ENCODE measurements around the gene UGT1A6. TPM values are rescaled to one million over a fixed set of nuclear protein-coding genes. Genes with fewer than 3 reads are reported as not detected.
A peak's percentile ranks its signal among the peaks of the same experiment; 100 is the strongest.

Gene UGT1A6
- total and polyA plus RNA-seq, 2 donors from 2014 or later, result 43.7 to 110 TPM

- no peak for TF ChIP-seq CTCF (IDR thresholded peaks at IDR 0.05; ENCODE audit: borderline replicate concordance, extremely low read depth, insufficient read depth)
- Histone ChIP-seq H3K4me1 (ENCODE audit: control insufficient read depth in 2 of 3, insufficient read depth in 2 of 3, low read depth in 1 of 3, low read length in 3 of 3) (peaks cover 0 to 19% (median 10%) of the 10 kb centered on the region in 3 donors), H3K9ac (ENCODE audit: low read length in 3 of 3) (no peak overlapping the region), H3K9me3 (ENCODE audit: control insufficient read depth in 2 of 3, insufficient read depth in 1 of 3, low read length in 3 of 3) (no peaks in the 10 kb centered on the region), H3K27me3 (ENCODE audit: control insufficient read depth, insufficient read depth, low read length) (no peaks in the 10 kb centered on the region), H3K4me3 (ENCODE audit: low read length in 3 of 3) (no peak overlapping the region), H3K36me3 (ENCODE audit: control insufficient read depth in 2 of 3, insufficient read depth in 3 of 3, low read length in 3 of 3) (no peaks in the 10 kb centered on the region), H3K27ac (ENCODE audit: low read depth in 2 of 2, low read length in 2 of 2) (no peak overlapping the region)
- FAIRE-seq (no peak), DNase-seq (no peak)
- intact Hi-C loops (cut with DNase I), result no loop called here
Measured at GRCh38 chr2:233689501-233689900, 3.2 kb upstream of the UGT1A6 start.

- Histone ChIP-seq H3K9ac (ENCODE audit: low read length in 3 of 3) (no peak overlapping the region), H3K9me3 (ENCODE audit: control insufficient read depth in 2 of 3, insufficient read depth in 1 of 3, low read length in 3 of 3) (no peaks in the 10 kb centered on the region), H3K27me3 (ENCODE audit: control insufficient read depth, insufficient read depth, low read length) (no peaks in the 10 kb centered on the region), H3K36me3 (ENCODE audit: control insufficient read depth in 2 of 3, insufficient read depth in 3 of 3, low read length in 3 of 3) (no peaks in the 10 kb centered on the region), H3K27ac (ENCODE audit: low read depth in 2 of 2, low read length in 2 of 2) (no peak overlapping the region), H3K4me3 (ENCODE audit: low read length in 3 of 3) (peak overlapping the region in 1 of 3 donors; percentile 26), H3K4me1 (ENCODE audit: control insufficient read depth in 2 of 3, insufficient read depth in 2 of 3, low read depth in 1 of 3, low read length in 3 of 3) (peaks cover 0 to 19% (median 12%) of the 10 kb centered on the region in 3 donors)
- no peak for DNase-seq
- FAIRE-seq, result no peak
- intact Hi-C loops (cut with DNase I), result no loop called here
- no peak for TF ChIP-seq CTCF (IDR thresholded peaks at IDR 0.05; ENCODE audit: borderline replicate concordance, extremely low read depth, insufficient read depth)
Measured at GRCh38 chr2:233690444-233690843, 2.2 kb upstream of the UGT1A6 start.

GRCh38 chr2:233691443-233692433 is 952 bp upstream of the UGT1A6 start:
- no peak overlapping the region for H3K9ac ChIP-seq (ENCODE audit: low read length in 3 of 3)
- H3K27ac ChIP-seq (ENCODE audit: low read depth in 2 of 2, low read length in 2 of 2), result peak overlapping the region; percentile 52 to 87

More at GRCh38 chr2:233691443-233692433, 952 bp upstream of the UGT1A6 start:
- no peak for DNase-seq
- Histone ChIP-seq H3K36me3 (ENCODE audit: control insufficient read depth in 2 of 3, insufficient read depth in 3 of 3, low read length in 3 of 3) (no peaks in the 10 kb centered on the region), H3K9me3 (ENCODE audit: control insufficient read depth in 2 of 3, insufficient read depth in 1 of 3, low read length in 3 of 3) (no peaks in the 10 kb centered on the region), H3K4me3 (ENCODE audit: low read length in 3 of 3) (peak overlapping the region in 2 of 3 donors; percentile 61 to 70), H3K4me1 (ENCODE audit: control insufficient read depth in 2 of 3, insufficient read depth in 2 of 3, low read depth in 1 of 3, low read length in 3 of 3) (peaks cover 0 to 19% (median 12%) of the 10 kb centered on the region in 3 donors), H3K27me3 (ENCODE audit: control insufficient read depth, insufficient read depth, low read length) (no peaks in the 10 kb centered on the region)
- intact Hi-C loops (cut with DNase I), result no loop called here
- no peak for TF ChIP-seq CTCF (IDR thresholded peaks at IDR 0.05; ENCODE audit: borderline replicate concordance, extremely low read depth, insufficient read depth)
- no peak for FAIRE-seq
